Measurements from ENCODE around the gene HSFX3. TPM values are rescaled to one million over a fixed set of nuclear protein-coding genes. Genes with fewer than 3 reads are reported as not detected.

HSFX3 gene
- total and polyA plus RNA-seq, 2 of the 13 experiments (the other 11 are each of a cell fraction or from before 2014, with no cell fraction given), result not detected

- no CpG with 5 or more reads among the region's 13 CpGs for whole genome bisulfite sequencing (ENCODE audit: low lambda C conversion rate)
- peak; percentile 17 for ATAC-seq
- FAIRE-seq, result no peak
- H3K4me1 ChIP-seq (ENCODE audit: insufficient read depth, low read length), result no peaks in the 10 kb centered on the region
- no TSS peak for BruUV-seq (replicated peaks)
- CTCF ChIA-PET (ENCODE audit: low intra/inter-chr PET ratio, low total read pairs), result no interaction called here
- intact Hi-C loops (cut with micrococcal nuclease; ENCODE audit: unreplicated experiment) (no loop called here), in situ Hi-C loops (cut with HindIII; ENCODE audit: extremely low pct_ligation_motif_present, low pct_unique_long_range_greater_than_20kb) (no loop called here)
- TF ChIP-seq SMAD1 (CRISPR knock-in tag; IDR thresholded peaks at IDR 0.05; ENCODE audit: borderline replicate concordance, low read depth) (no peak), ZNF788 (CRISPR knock-in tag; IDR thresholded peaks at IDR 0.05; ENCODE audit: borderline replicate concordance) (no peak)
- no peaks in the 10 kb centered on the region for H3K36me3 ChIP-seq (replicated peaks in 1 of 2; ENCODE audit: control insufficient read depth in 1 of 2, insufficient read depth in 2 of 2, low read length in 2 of 2)
- no peak for DNase-seq (ENCODE audit: low spot score)
- H4K20me1 ChIP-seq (ENCODE audit: insufficient read depth, low read length), result no peaks in the 10 kb centered on the region
- peak overlapping the region; percentile 85 for H3K27ac ChIP-seq (ENCODE audit: extremely low read length, insufficient read depth, low read length)
- H3K9me3 ChIP-seq (ENCODE audit: low read length), result no peaks in the 10 kb centered on the region
- no peak overlapping the region for H2AFZ ChIP-seq (ENCODE audit: low read length)
- peak overlapping the region; percentile 69 to 85 (median 81); a peak in 5 of 6 replicates for H3K4me3 ChIP-seq (replicated peaks in 1 of 3; ENCODE audit: insufficient read depth in 1 of 3, low read depth in 2 of 3, low read length in 3 of 3)
- no peaks in the 10 kb centered on the region for H3K27me3 ChIP-seq (ENCODE audit: control insufficient read depth in 1 of 2, insufficient read depth in 2 of 2, low read length in 2 of 2)
- peak overlapping the region; percentile 88 for H3K4me2 ChIP-seq (ENCODE audit: low read depth, low read length)
- POLR2A ChIA-PET, result no interaction called here
- no peaks in the 10 kb centered on the region for H3K79me2 ChIP-seq (ENCODE audit: insufficient read depth, low read length)
- H3K9ac ChIP-seq (ENCODE audit: insufficient read depth, low read depth, low read length), result peak overlapping the region; percentile 76
Observed at GRCh38 chrX:149541521-149542047, 8.1 kb downstream of the HSFX3 start.

GRCh38 chrX:149540621-149541520, 8.9 kb downstream of the HSFX3 start, which contains the start of gene EOLA1:
EOLA1 (plus strand) TSS chrX:149541012; CDS start chrX:149545631, 4,619 bp downstream.
- ATAC-seq (peak; percentile 84), DNase-seq (ENCODE audit: low spot score) (peak; percentile 92), FAIRE-seq (peak; percentile 94)
- CTCF ChIA-PET (ENCODE audit: low intra/inter-chr PET ratio, low total read pairs), result no interaction called here
- Histone ChIP-seq H3K4me1 (ENCODE audit: insufficient read depth, low read length) (no peaks in the 10 kb centered on the region), H3K9ac (ENCODE audit: insufficient read depth, low read depth, low read length) (peak within 1 kb of the TSS; percentile 76), H3K27me3 (ENCODE audit: control insufficient read depth in 1 of 2, insufficient read depth in 2 of 2, low read length in 2 of 2) (no peaks in the 10 kb centered on the region), H3K79me2 (ENCODE audit: insufficient read depth, low read length) (no peaks in the 10 kb centered on the region), H3K36me3 (replicated peaks in 1 of 2; ENCODE audit: control insufficient read depth in 1 of 2, insufficient read depth in 2 of 2, low read length in 2 of 2) (no peaks in the 10 kb centered on the region), H4K20me1 (ENCODE audit: insufficient read depth, low read length) (no peaks in the 10 kb centered on the region), H2AFZ (ENCODE audit: low read length) (no peak within 1 kb of the TSS), H3K4me2 (ENCODE audit: low read depth, low read length) (peak within 1 kb of the TSS; percentile 88), H3K9me3 (ENCODE audit: low read length) (no peaks in the 10 kb centered on the region), H3K4me3 (replicated peaks in 1 of 3; ENCODE audit: insufficient read depth in 1 of 3, low read depth in 2 of 3, low read length in 3 of 3) (peak within 1 kb of the TSS; percentile 69 to 85 (median 81); a peak in 5 of 6 replicates), H3K27ac (ENCODE audit: extremely low read length, insufficient read depth, low read length) (peak within 1 kb of the TSS; percentile 85)
- POLR2A ChIA-PET, result interaction anchor here (0.6 to 2.1 kb wide), 7 partner anchors 15 to 1661 kb away, joined by 3 to 16 read pairs (median 3); partner anchors contain the start of genes EOLA2 and IDS
- in situ Hi-C loops (cut with HindIII; ENCODE audit: extremely low pct_ligation_motif_present, low pct_unique_long_range_greater_than_20kb) (no loop called here), intact Hi-C loops (cut with micrococcal nuclease; ENCODE audit: unreplicated experiment) (loop anchor here (1.0 kb wide), 1 partner anchor 29 kb away; no protein-coding TSS in a partner anchor)
- no TSS peak for BruUV-seq (replicated peaks)
- WGBS (ENCODE audit: low lambda C conversion rate), result 0% methylated on average over 6 of the region's 71 CpGs
- 0 out of 2 replicates have a peak, but pooled peaks have one; percentile 23 for TF ChIP-seq ZNF430 (CRISPR knock-in tag; IDR thresholded peaks at IDR 0.05)
- TF ChIP-seq THAP9 (CRISPR knock-in tag; IDR thresholded peaks at IDR 0.05; ENCODE audit: borderline replicate concordance), result peak; percentile 23; the same call in 1 of the 2 replicates
- TF ChIP-seq RELA (CRISPR knock-in tag; IDR thresholded peaks at IDR 0.05), result no peak
- TF ChIP-seq ATF4 (CRISPR knock-in tag; IDR thresholded peaks at IDR 0.05), result peak in 1 of 2 experiments; percentile 45; a peak in 1 of 4 replicates
- no peak for TF ChIP-seq KLF12 (CRISPR knock-in tag; IDR thresholded peaks at IDR 0.05; ENCODE audit: borderline replicate concordance)
- TF ChIP-seq ZNF296 (CRISPR knock-in tag; conservative IDR thresholded peaks at IDR 0.05), result no peak
- no peak for TF ChIP-seq SRSF9 (IDR thresholded peaks at IDR 0.05; ENCODE audit: borderline replicate concordance, insufficient read depth, low read depth, low read length, poor library complexity, severe bottlenecking)
- peak; percentile 70; the same call in 1 of the 2 replicates for TF ChIP-seq SIN3A (IDR thresholded peaks at IDR 0.05; ENCODE audit: borderline replicate concordance, low read depth, low read length)
- 0 out of 2 replicates have a peak, but pooled peaks have one; percentile 23 for TF ChIP-seq ZBTB38 (CRISPR knock-in tag; IDR thresholded peaks at IDR 0.05)
- TF ChIP-seq ZFY (CRISPR knock-in tag; IDR thresholded peaks at IDR 0.05), result peak; percentile 39
